Upper lobe of right lung (tissue), 1 donor: ENCODE measurements around the gene HERC4. TPM values are rescaled to one million over a fixed set of nuclear protein-coding genes. Genes with fewer than 3 reads are reported as not detected.
A peak's percentile ranks its signal among the peaks of the same experiment; 100 is the strongest.

Experiments used
- ATAC-seq: fragments of 200-7000 bp; cut with Tn5 transposase; one replicate; pipeline ENCODE4 v1.9.1; 2020; ENCODE audit warnings: mild to moderate bottlenecking, moderate library complexity
- DNase-seq: peaks from one replicate; pipeline ENCODE4 v3.0.0-alpha.2; 2020
- H3K27ac ChIP-seq: fragments of 200-600 bp; one replicate; pipeline ENCODE4 v1.8.0; 2022
- H3K27me3 ChIP-seq: fragments of 200-600 bp; one replicate; pipeline ENCODE4 v1.8.0; 2022; ENCODE audit warnings: mild to moderate bottlenecking
- H3K36me3 ChIP-seq: fragments of 200-600 bp; one replicate; pipeline ENCODE4 v1.8.0; 2022
- H3K4me1 ChIP-seq: fragments of 200-600 bp; one replicate; pipeline ENCODE4 v1.8.0; 2022
- H3K4me3 ChIP-seq: fragments of 200-600 bp; one replicate; pipeline ENCODE4 v1.8.0; 2022; ENCODE audit warnings: mild to moderate bottlenecking
- H3K9me3 ChIP-seq: fragments of 200-600 bp; one replicate; pipeline ENCODE4 v1.8.0; 2022
- CTCF ChIP-seq: fragments of 200-600 bp; IDR thresholded peaks from one replicate; pipeline ENCODE4 v1.8.0; 2022; ENCODE audit warnings: antibody characterized with exemption
- intact Hi-C: fragments of 100-400 bp; cut with DNase I; formaldehyde crosslinking; loops from one replicate; pipeline ENCODE4 v1.11.0; 2022
- total RNA-seq: library from RNA; stranded (reverse); fragmentation: NEBNext Ultra II Directional; extraction: Animal tissue kit (Norgen Biotek cat#: 25700); gene quantifications from one replicate; pipeline ENCODE4 v1.2.1, GENCODE V29; 2021
- donor health status: DM: no; HTN: yes; CAD: no; lungs with severe emphysema.

The HERC4 gene
- total RNA-seq, 1 donor from 2014 or later = 55.1 TPM

GRCh38 chr10:67924136-67924535 lies 150.9 kb downstream of the HERC4 start:
- DNase-seq = no peak
- peaks cover 53% of the 10 kb centered on the region for H3K36me3 ChIP-seq
- intact Hi-C loops = no loop called here

GRCh38 chr10:67923551-67923950 lies 151.5 kb downstream of the HERC4 start:
- Histone ChIP-seq H3K27me3 (no peaks in the 10 kb centered on the region), H3K4me3 (no peak overlapping the region), H3K4me1 (no peaks in the 10 kb centered on the region), H3K9me3 (no peaks in the 10 kb centered on the region), H3K27ac (no peak overlapping the region), H3K36me3 (peaks cover 52% of the 10 kb centered on the region)
- TF ChIP-seq CTCF = no peak
- no peak for DNase-seq
- intact Hi-C loops = no loop called here
- no peak for ATAC-seq

More at GRCh38 chr10:67924136-67924535, 150.9 kb downstream of the HERC4 start:
- H3K9me3 ChIP-seq = no peaks in the 10 kb centered on the region
- no peaks in the 10 kb centered on the region for H3K4me1 ChIP-seq
- no peak for ATAC-seq
- H3K4me3 ChIP-seq = no peak overlapping the region
- no peaks in the 10 kb centered on the region for H3K27me3 ChIP-seq
- TF ChIP-seq CTCF = no peak
- no peak overlapping the region for H3K27ac ChIP-seq

DNA sequence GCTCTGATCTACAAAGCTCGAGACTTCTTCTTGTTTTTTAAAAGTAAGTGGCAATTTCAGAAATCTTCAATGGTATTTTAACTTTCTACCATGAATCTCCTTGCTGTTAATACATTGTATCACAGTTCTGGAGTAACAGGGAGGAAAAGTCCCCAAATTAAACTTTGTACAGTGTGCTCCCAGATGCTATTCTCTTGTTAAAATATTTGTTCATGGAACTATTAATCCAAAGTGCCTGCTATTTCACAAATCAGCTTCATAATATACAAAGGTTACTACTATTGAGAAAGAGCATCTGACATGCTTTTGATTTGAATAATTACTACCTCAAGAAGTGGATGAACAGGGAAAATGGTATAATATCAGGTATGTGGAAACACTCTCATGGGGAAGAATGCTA lies 154.0 kb downstream of the HERC4 start:
- H3K27ac ChIP-seq = no peak overlapping the region
- DNase-seq (no peak), ATAC-seq (no peak)
- H3K27me3 ChIP-seq = no peaks in the 10 kb centered on the region
- no peaks in the 10 kb centered on the region for H3K4me1 ChIP-seq
- no peak overlapping the region for H3K4me3 ChIP-seq
- peaks cover 59% of the 10 kb centered on the region for H3K36me3 ChIP-seq
- no peaks in the 10 kb centered on the region for H3K9me3 ChIP-seq
- no peak for TF ChIP-seq CTCF
- intact Hi-C loops = no loop called here

- Histone ChIP-seq H3K27me3 (no peaks in the 10 kb centered on the region), H3K4me1 (no peaks in the 10 kb centered on the region), H3K9me3 (no peaks in the 10 kb centered on the region), H3K27ac (no peak overlapping the region), H3K4me3 (no peak overlapping the region), H3K36me3 (peaks cover 63% of the 10 kb centered on the region)
- TF ChIP-seq CTCF = no peak
- ATAC-seq (no peak), DNase-seq (no peak)
- intact Hi-C loops = no loop called here
These were observed 157.4 kb downstream of the HERC4 start for GRCh38 chr10:67917679-67918078.

DNA sequence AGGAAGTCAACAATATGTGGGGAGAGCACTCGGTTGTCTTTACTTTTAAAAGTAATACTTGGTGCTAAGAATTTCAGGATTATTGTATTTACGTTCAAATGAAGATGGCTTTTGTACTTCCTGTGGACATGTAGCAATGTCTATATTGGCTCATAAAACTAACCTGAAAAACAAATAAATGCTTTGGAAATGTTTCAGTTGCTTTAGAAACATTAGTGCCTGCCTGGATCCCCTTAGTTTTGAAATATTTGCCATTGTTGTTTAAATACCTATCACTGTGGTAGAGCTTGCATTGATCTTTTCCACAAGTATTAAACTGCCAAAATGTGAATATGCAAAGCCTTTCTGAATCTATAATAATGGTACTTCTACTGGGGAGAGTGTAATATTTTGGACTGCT lies 157.9 kb downstream of the HERC4 start:
- Histone ChIP-seq H3K27ac (no peak overlapping the region), H3K9me3 (no peaks in the 10 kb centered on the region), H3K27me3 (no peaks in the 10 kb centered on the region), H3K4me1 (no peaks in the 10 kb centered on the region), H3K36me3 (peaks cover 63% of the 10 kb centered on the region), H3K4me3 (no peak overlapping the region)
- DNase-seq = no peak
- intact Hi-C loops = no loop called here
- TF ChIP-seq CTCF = no peak
- ATAC-seq = no peak

- DNase-seq (no peak), ATAC-seq (peak; percentile 87)
- H3K4me3 ChIP-seq = no peak overlapping the region
- no peaks in the 10 kb centered on the region for H3K4me1 ChIP-seq
- intact Hi-C loops = no loop called here
- H3K27ac ChIP-seq = no peak overlapping the region
- peaks cover 75% of the 10 kb centered on the region for H3K36me3 ChIP-seq
- H3K9me3 ChIP-seq = no peaks in the 10 kb centered on the region
- H3K27me3 ChIP-seq = no peaks in the 10 kb centered on the region
- no peak for TF ChIP-seq CTCF
These were observed 160.2 kb downstream of the HERC4 start for GRCh38 chr10:67914777-67915340.
